WTC11 (cell line): ENCODE measurements around the gene ITK. TPM values are rescaled to one million over a fixed set of nuclear protein-coding genes. Genes with fewer than 3 reads are reported as not detected.
A peak's percentile ranks its signal among the peaks of the same experiment; 100 is the strongest.

Experiments
- ATAC-seq: fragments of 200-7000 bp; cut with Tn5 transposase; 2 replicates; pipeline ENCODE4 v1.10.0; 2021; ENCODE audit warnings: mild to moderate bottlenecking, moderate library complexity
- CTCF ChIA-PET: fragments of 300-600 bp; sonication (Branson Sonifier 250); formaldehyde crosslinking; loops from one replicate; lab custom pipeline; 2021; ENCODE audit warnings: antibody characterized with exemption; lab: Charles Lee
- POLR2A ChIA-PET: fragments of 350-600 bp; sonication (Branson Sonifier 250); formaldehyde crosslinking; loops from one replicate; lab custom pipeline; 2021; ENCODE audit warnings: antibody characterized with exemption; lab: Charles Lee
- DNase-seq: peaks from one replicate; pipeline ENCODE4 v3.0.0; 2021; ENCODE audit warnings: low spot score
- H3K27ac Mint-ChIP-seq: 2 replicates; pipeline ENCODE4 v1.8.0; 2021; ENCODE audit warnings: mixed read lengths
- H3K27me3 Mint-ChIP-seq: 2 replicates; pipeline ENCODE4 v1.8.0; 2021; ENCODE audit warnings: low read depth, mild to moderate bottlenecking, moderate library complexity, mixed read lengths
- H3K36me3 Mint-ChIP-seq: 2 replicates; pipeline ENCODE4 v1.8.0; 2021; ENCODE audit warnings: mixed read lengths
- H3K4me1 Mint-ChIP-seq: 2 replicates; pipeline ENCODE4 v1.8.0; 2022; ENCODE audit warnings: mixed read lengths
- H3K4me3 Mint-ChIP-seq: 2 replicates; pipeline ENCODE4 v1.8.0; 2021; ENCODE audit warnings: mild to moderate bottlenecking, moderate library complexity, mixed read lengths
- H3K9me3 Mint-ChIP-seq: 2 replicates; pipeline ENCODE4 v1.8.0; 2021; ENCODE audit warnings: mixed read lengths
- AR ChIP-seq: fragments of 250-450 bp; sonication (Bioruptor Pico); IDR thresholded peaks from 2 replicates; pipeline ENCODE4 v1.9.0; 2021; ENCODE audit warnings: mild to moderate bottlenecking
- E2F1 ChIP-seq: sonication (generic); formaldehyde crosslinking; IDR thresholded peaks from 2 replicates; pipeline ENCODE4 v1.8.0; 2022; ENCODE audit warnings: mild to moderate bottlenecking, missing genetic modification reagents
- E2F5 ChIP-seq: sonication (generic); formaldehyde crosslinking; IDR thresholded peaks from 2 replicates; pipeline ENCODE4 v1.8.1; 2022; ENCODE audit warnings: mild to moderate bottlenecking, moderate library complexity, missing genetic modification reagents
- FOXP4 ChIP-seq: sonication (generic); formaldehyde crosslinking; IDR thresholded peaks from 2 replicates; pipeline ENCODE4 v1.8.0; 2022; ENCODE audit warnings: mild to moderate bottlenecking, missing genetic modification reagents
- JUN ChIP-seq: sonication (generic); formaldehyde crosslinking; IDR thresholded peaks from 2 replicates; pipeline ENCODE4 v1.8.0; 2023; ENCODE audit warnings: mild to moderate bottlenecking, missing genetic modification reagents
- NR3C1 ChIP-seq: sonication (generic); formaldehyde crosslinking; conservative IDR thresholded peaks from 2 replicates; pipeline ENCODE4 v1.8.1; 2023; ENCODE audit warnings: low read depth, mild to moderate bottlenecking, missing genetic modification reagents
- RELA ChIP-seq: sonication (generic); formaldehyde crosslinking; IDR thresholded peaks from 2 replicates; pipeline ENCODE4 v1.8.1; 2022; ENCODE audit warnings: missing genetic modification reagents, mild to moderate bottlenecking, borderline replicate concordance
- RORB ChIP-seq: fragments of 250-450 bp; sonication (Bioruptor Pico); IDR thresholded peaks from 2 replicates; pipeline ENCODE4 v1.9.0; 2021; ENCODE audit warnings: mild to moderate bottlenecking
- SMAD3 ChIP-seq: sonication (generic); formaldehyde crosslinking; IDR thresholded peaks from 2 replicates; pipeline ENCODE4 v1.8.0; 2022; ENCODE audit warnings: missing genetic modification reagents, mild to moderate bottlenecking, borderline replicate concordance
- SMAD4 ChIP-seq: sonication (generic); formaldehyde crosslinking; IDR thresholded peaks from 2 replicates; pipeline ENCODE4 v1.8.0; 2022; ENCODE audit warnings: mild to moderate bottlenecking, missing genetic modification reagents
- TP53 ChIP-seq: sonication (generic); formaldehyde crosslinking; IDR thresholded peaks from 2 replicates; pipeline ENCODE4 v1.8.1; 2023; ENCODE audit warnings: mild to moderate bottlenecking, missing genetic modification reagents
- USF1 ChIP-seq: sonication (generic); formaldehyde crosslinking; IDR thresholded peaks from 2 replicates; pipeline ENCODE4 v1.8.0; 2022; ENCODE audit warnings: mild to moderate bottlenecking, missing genetic modification reagents
- ZNF121 ChIP-seq: sonication (generic); formaldehyde crosslinking; IDR thresholded peaks from 2 replicates; pipeline ENCODE4 v1.8.0; 2023; ENCODE audit warnings: missing genetic modification reagents
- ZNF263 ChIP-seq: sonication (generic); formaldehyde crosslinking; IDR thresholded peaks from 2 replicates; pipeline ENCODE4 v1.8.1; 2022; ENCODE audit warnings: low read depth, mild to moderate bottlenecking, moderate library complexity, missing genetic modification reagents
- ZNF425 ChIP-seq: fragments of 250-450 bp; sonication (Bioruptor Pico); conservative IDR thresholded peaks from 2 replicates; pipeline ENCODE4 v1.9.0; 2021; ENCODE audit warnings: mild to moderate bottlenecking
- total RNA-seq: library from RNA; stranded (reverse); gene quantifications from 3 replicates; pipeline ENCODE4 v1.2.3, GENCODE V29; 2021

Gene ITK
- total RNA-seq, 1 experiment from 2014 or later: 0.52 TPM

- CTCF ChIA-PET: interaction anchor here (1.0 to 3.9 kb wide), 3 partner anchors 37 to 88 kb away, joined by 3 to 16 read pairs (median 3); no protein-coding TSS in a partner anchor
- DNase-seq (peak; percentile 68), ATAC-seq (peak; percentile 43)
- Mint-ChIP-seq H3K9me3 (no peaks in the 10 kb centered on the region), H3K4me1 (peaks cover 44% of the 10 kb centered on the region), H3K36me3 (no peaks in the 10 kb centered on the region), H3K27ac (no peak overlapping the region), H3K4me3 (peak overlapping the region; percentile 74), H3K27me3 (peaks cover 4% of the 10 kb centered on the region; the same call in 1 of the 2 replicates)
- POLR2A ChIA-PET: no interaction called here
- TF ChIP-seq FOXP4 (CRISPR knock-in tag) (peak; percentile 45; the same call in 1 of the 2 replicates), SMAD3 (CRISPR knock-in tag) (no peak), TP53 (CRISPR knock-in tag) (0 out of 2 replicates have a peak, but pooled peaks have one; percentile 40), NR3C1 (CRISPR knock-in tag) (0 out of 2 replicates have a peak, but pooled peaks have one; percentile 31), JUN (0 out of 2 replicates have a peak, but pooled peaks have one; percentile 19), SMAD4 (CRISPR knock-in tag) (no peak)
These were observed 85.8 kb downstream of the ITK start for GRCh38 chr5:157266286-157267007.

GRCh38 chr5:157267025-157267424, 86.4 kb downstream of the ITK start:
- DNase-seq (no peak), ATAC-seq (no peak)
- Mint-ChIP-seq H3K4me1 (peaks cover 49% of the 10 kb centered on the region), H3K36me3 (no peaks in the 10 kb centered on the region), H3K27me3 (peaks cover 3% of the 10 kb centered on the region; the same call in 1 of the 2 replicates), H3K9me3 (no peaks in the 10 kb centered on the region), H3K4me3 (peak overlapping the region; percentile 74), H3K27ac (no peak overlapping the region)
- ChIA-PET POLR2A (no interaction called here), CTCF (interaction anchor here (0.8 to 3.9 kb wide), 5 partner anchors 13 to 88 kb away, joined by 3 to 16 read pairs (median 4); no protein-coding TSS in a partner anchor)
- TF ChIP-seq USF1 (CRISPR knock-in tag) (no peak), RELA (CRISPR knock-in tag) (no peak), E2F1 (CRISPR knock-in tag) (no peak), E2F5 (no peak), TP53 (CRISPR knock-in tag) (no peak), RORB (CRISPR knock-in tag) (no peak), ZNF121 (CRISPR knock-in tag) (no peak)

GRCh38 chr5:157267761-157268480, 87.3 kb downstream of the ITK start:
- ChIA-PET POLR2A (no interaction called here), CTCF (interaction anchor here (0.8 to 3.9 kb wide), 4 partner anchors 14 to 60 kb away, joined by 4 to 16 read pairs (median 4); no protein-coding TSS in a partner anchor)
- Mint-ChIP-seq H3K36me3 (no peaks in the 10 kb centered on the region), H3K27ac (no peak overlapping the region), H3K27me3 (peaks cover 3% of the 10 kb centered on the region; the same call in 1 of the 2 replicates), H3K9me3 (no peaks in the 10 kb centered on the region), H3K4me3 (peak overlapping the region; percentile 74; the same call in 1 of the 2 replicates), H3K4me1 (peaks cover 54% of the 10 kb centered on the region)
- DNase-seq (no peak), ATAC-seq (no peak)
- TF ChIP-seq ZNF263 (no peak), ZNF425 (no peak), RORB (CRISPR knock-in tag) (no peak), FOXP4 (CRISPR knock-in tag) (no peak), AR (CRISPR knock-in tag) (no peak)
